Measurements from ENCODE around the gene ACP5. TPM values are rescaled to one million over a fixed set of nuclear protein-coding genes. Genes with fewer than 3 reads are reported as not detected.
A peak's percentile ranks its signal among the peaks of the same experiment; 100 is the strongest.

Gene ACP5
- polyA plus RNA-seq, 1 donor (not counting 4 experiments of a cell fraction or from before 2014, with no cell fraction given), result 15.0 TPM

DNA sequence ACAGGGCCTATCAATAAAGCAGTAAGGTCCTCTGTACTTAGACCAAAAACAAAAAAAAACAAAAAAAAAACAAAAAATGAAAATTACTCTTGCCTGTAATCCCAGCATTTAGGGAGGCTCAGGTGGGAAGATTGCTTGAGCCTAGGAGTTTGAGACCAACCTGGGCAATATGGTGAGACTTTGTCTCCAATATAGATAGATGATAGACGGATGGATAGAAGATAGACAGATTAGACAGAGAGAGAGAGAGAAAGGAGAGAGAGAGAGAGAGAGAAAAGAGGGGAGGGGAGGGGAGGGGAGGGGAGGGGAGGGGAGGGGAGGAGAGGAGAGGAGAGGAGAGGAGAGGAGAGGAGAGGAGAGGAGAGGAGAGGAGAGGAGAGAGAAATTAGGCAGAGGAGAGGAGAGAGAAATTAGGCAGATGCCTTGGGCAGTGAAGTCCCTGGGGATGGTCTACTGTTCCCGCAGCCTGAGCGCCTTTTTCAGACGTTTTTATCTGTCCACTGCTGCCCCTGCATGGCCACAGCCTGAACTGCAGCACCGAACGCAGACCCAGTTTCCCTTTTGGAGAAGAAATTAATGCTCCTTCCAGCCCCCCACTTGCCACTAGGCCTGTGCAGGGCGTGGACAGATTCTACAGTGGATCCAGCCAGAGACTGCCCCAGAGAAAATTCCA lies 10.0 kb upstream of the ACP5 start:
- Histone ChIP-seq H3K4me3 (ENCODE audit: control insufficient read depth in 2 of 3, extremely low read depth in 1 of 3, insufficient read depth in 2 of 3, low read depth in 1 of 3, low read length in 3 of 3) (no peak overlapping the region), H3K4me1 (ENCODE audit: control insufficient read depth, extremely low read depth, insufficient read depth, low read length) (no peaks in the 10 kb centered on the region), H2AFZ (ENCODE audit: control insufficient read depth, low read length) (peak overlapping the region; percentile 35), H3K27me3 (ENCODE audit: control insufficient read depth, extremely low read depth, insufficient read depth, low read length) (no peaks in the 10 kb centered on the region), H3K79me2 (ENCODE audit: control insufficient read depth, insufficient read depth, low read length) (no peaks in the 10 kb centered on the region), H3K27ac (ENCODE audit: control insufficient read depth, insufficient read depth, low read length) (no peak overlapping the region), H3K9me3 (ENCODE audit: control insufficient read depth, low read depth, low read length) (no peaks in the 10 kb centered on the region), H3K9ac (ENCODE audit: control insufficient read depth, extremely low read depth, insufficient read depth, low read length) (no peak overlapping the region), H3K4me2 (ENCODE audit: control insufficient read depth, extremely low read depth, insufficient read depth, low read depth, low read length) (peak overlapping the region; percentile 31), H4K20me1 (ENCODE audit: control insufficient read depth, extremely low read depth, insufficient read depth, low read length) (no peaks in the 10 kb centered on the region), H3K36me3 (ENCODE audit: control insufficient read depth in 2 of 2, extremely low read depth in 1 of 2, insufficient read depth in 2 of 2, low read length in 2 of 2) (no peaks in the 10 kb centered on the region), H3K9me1 (ENCODE audit: control insufficient read depth, extremely low read depth, insufficient read depth, low read length) (no peaks in the 10 kb centered on the region)
- FAIRE-seq (no peak), DNase-seq (ENCODE audit: low read depth, low spot score) (no peak)
- dilution Hi-C loops (cut with MboI; ENCODE audit: extremely low pct_ligation_motif_present, low sequenced_read_pairs), result no loop called here
- TF ChIP-seq, protein P1, sequence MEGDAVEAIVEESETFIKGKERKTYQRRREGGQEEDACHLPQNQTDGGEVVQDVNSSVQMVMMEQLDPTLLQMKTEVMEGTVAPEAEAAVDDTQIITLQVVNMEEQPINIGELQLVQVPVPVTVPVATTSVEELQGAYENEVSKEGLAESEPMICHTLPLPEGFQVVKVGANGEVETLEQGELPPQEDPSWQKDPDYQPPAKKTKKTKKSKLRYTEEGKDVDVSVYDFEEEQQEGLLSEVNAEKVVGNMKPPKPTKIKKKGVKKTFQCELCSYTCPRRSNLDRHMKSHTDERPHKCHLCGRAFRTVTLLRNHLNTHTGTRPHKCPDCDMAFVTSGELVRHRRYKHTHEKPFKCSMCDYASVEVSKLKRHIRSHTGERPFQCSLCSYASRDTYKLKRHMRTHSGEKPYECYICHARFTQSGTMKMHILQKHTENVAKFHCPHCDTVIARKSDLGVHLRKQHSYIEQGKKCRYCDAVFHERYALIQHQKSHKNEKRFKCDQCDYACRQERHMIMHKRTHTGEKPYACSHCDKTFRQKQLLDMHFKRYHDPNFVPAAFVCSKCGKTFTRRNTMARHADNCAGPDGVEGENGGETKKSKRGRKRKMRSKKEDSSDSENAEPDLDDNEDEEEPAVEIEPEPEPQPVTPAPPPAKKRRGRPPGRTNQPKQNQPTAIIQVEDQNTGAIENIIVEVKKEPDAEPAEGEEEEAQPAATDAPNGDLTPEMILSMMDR (optimal IDR thresholded peaks at IDR 0.05 in 1 of 3, IDR thresholded peaks at IDR 0.05 in 1 of 3, conservative IDR thresholded peaks at IDR 0.05 in 1 of 3; ENCODE audit: extremely low read depth in 1 of 3, insufficient read depth in 2 of 3, low read length in 3 of 3), result peak; percentile 88 to 97 (median 93)
- no peak for TF ChIP-seq EZH2 (IDR thresholded peaks at IDR 0.05; ENCODE audit: low read length)

DNA sequence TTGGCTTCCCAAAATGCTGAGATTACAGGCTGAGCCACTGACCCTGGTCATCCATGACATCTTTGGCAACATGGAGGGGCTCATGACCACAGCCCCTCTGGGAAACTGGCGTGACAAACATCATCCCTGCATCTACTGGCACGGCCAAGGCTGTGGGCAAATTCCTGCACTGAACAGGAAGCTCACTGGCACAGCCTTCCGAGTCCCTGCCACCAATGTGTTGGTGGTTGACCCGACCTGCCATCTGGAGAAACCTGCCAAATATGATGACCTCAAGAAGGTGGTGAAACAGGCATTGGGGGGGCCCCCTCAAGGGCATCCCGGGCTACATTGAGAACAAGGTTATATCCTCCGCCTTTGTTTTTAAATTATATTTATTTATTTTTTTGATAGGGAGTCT lies 8.9 kb upstream of the ACP5 start:
- Histone ChIP-seq H3K9ac (ENCODE audit: control insufficient read depth, extremely low read depth, insufficient read depth, low read length) (no peak overlapping the region), H4K20me1 (ENCODE audit: control insufficient read depth, extremely low read depth, insufficient read depth, low read length) (no peaks in the 10 kb centered on the region), H3K9me1 (ENCODE audit: control insufficient read depth, extremely low read depth, insufficient read depth, low read length) (no peaks in the 10 kb centered on the region), H3K4me2 (ENCODE audit: control insufficient read depth, extremely low read depth, insufficient read depth, low read depth, low read length) (no peak overlapping the region), H2AFZ (ENCODE audit: control insufficient read depth, low read length) (no peak overlapping the region), H3K9me3 (ENCODE audit: control insufficient read depth, low read depth, low read length) (no peaks in the 10 kb centered on the region), H3K27ac (ENCODE audit: control insufficient read depth, insufficient read depth, low read length) (no peak overlapping the region), H3K4me1 (ENCODE audit: control insufficient read depth, extremely low read depth, insufficient read depth, low read length) (no peaks in the 10 kb centered on the region), H3K79me2 (ENCODE audit: control insufficient read depth, insufficient read depth, low read length) (no peaks in the 10 kb centered on the region), H3K27me3 (ENCODE audit: control insufficient read depth, extremely low read depth, insufficient read depth, low read length) (no peaks in the 10 kb centered on the region), H3K36me3 (ENCODE audit: control insufficient read depth in 2 of 2, extremely low read depth in 1 of 2, insufficient read depth in 2 of 2, low read length in 2 of 2) (no peaks in the 10 kb centered on the region), H3K4me3 (ENCODE audit: control insufficient read depth in 2 of 3, extremely low read depth in 1 of 3, insufficient read depth in 2 of 3, low read depth in 1 of 3, low read length in 3 of 3) (no peak overlapping the region)
- no peak for DNase-seq (ENCODE audit: low read depth, low spot score)
- dilution Hi-C loops (cut with MboI; ENCODE audit: extremely low pct_ligation_motif_present, low sequenced_read_pairs), result no loop called here
- TF ChIP-seq, protein P1 (optimal IDR thresholded peaks at IDR 0.05 in 1 of 3, IDR thresholded peaks at IDR 0.05 in 1 of 3, conservative IDR thresholded peaks at IDR 0.05 in 1 of 3; ENCODE audit: extremely low read depth in 1 of 3, insufficient read depth in 2 of 3, low read length in 3 of 3), result no peak
- TF ChIP-seq EZH2 (IDR thresholded peaks at IDR 0.05; ENCODE audit: low read length), result no peak
- no peak for FAIRE-seq

Data from keratinocyte (primary cell).